ENCODE results near the gene ANKRD33. TPM values are rescaled to one million over a fixed set of nuclear protein-coding genes. Genes with fewer than 3 reads are reported as not detected.

Gene ANKRD33
- total RNA-seq, 1 donor from 2014 or later: not detected

- DNase-seq (no peak), ATAC-seq (no peak)
- intact Hi-C loops (cut with micrococcal nuclease): no loop called here
Observed at GRCh38 chr12:51852404-51853137, 35.3 kb upstream of the ANKRD33 start.

- intact Hi-C loops (cut with micrococcal nuclease): no loop called here
- DNase-seq: peak; percentile 58
- ATAC-seq: peak; percentile 70
Observed at GRCh38 chr12:51855586-51856428, 32.1 kb upstream of the ANKRD33 start.

GRCh38 chr12:51860986-51861385 lies 26.9 kb upstream of the ANKRD33 start:
- intact Hi-C loops (cut with micrococcal nuclease): no loop called here
- no peak for DNase-seq
- ATAC-seq: no peak

- no peak for DNase-seq
- intact Hi-C loops (cut with micrococcal nuclease): no loop called here
- no peak for ATAC-seq
Observed at GRCh38 chr12:51862947-51863346, 25.0 kb upstream of the ANKRD33 start.

GRCh38 chr12:51863363-51863932 lies 24.5 kb upstream of the ANKRD33 start:
- intact Hi-C loops (cut with micrococcal nuclease): no loop called here
- no peak for DNase-seq
- no peak for ATAC-seq

- intact Hi-C loops (cut with micrococcal nuclease): no loop called here
- ATAC-seq: peak; percentile 62
- DNase-seq: no peak
Observed at GRCh38 chr12:51863933-51864832, 23.7 kb upstream of the ANKRD33 start.

- no peak for ATAC-seq
- intact Hi-C loops (cut with micrococcal nuclease): no loop called here
- no peak for DNase-seq
Observed at GRCh38 chr12:51864833-51865670, 22.9 kb upstream of the ANKRD33 start.

- DNase-seq: no peak
- ATAC-seq: no peak
- intact Hi-C loops (cut with micrococcal nuclease): no loop called here
Observed at GRCh38 chr12:51865757-51866270, 22.1 kb upstream of the ANKRD33 start.

GRCh38 chr12:51866324-51866723 lies 21.6 kb upstream of the ANKRD33 start:
- ATAC-seq: no peak
- intact Hi-C loops (cut with micrococcal nuclease): no loop called here
- DNase-seq: no peak

GRCh38 chr12:51866762-51867161 lies 21.1 kb upstream of the ANKRD33 start:
- ATAC-seq: no peak
- no peak for DNase-seq
- intact Hi-C loops (cut with micrococcal nuclease): no loop called here

- no peak for ATAC-seq
- DNase-seq: no peak
- intact Hi-C loops (cut with micrococcal nuclease): no loop called here
Observed at GRCh38 chr12:51867371-51867770, 20.5 kb upstream of the ANKRD33 start.

GRCh38 chr12:51867796-51868428 lies 20.0 kb upstream of the ANKRD33 start:
- ATAC-seq (no peak), DNase-seq (no peak)
- intact Hi-C loops (cut with micrococcal nuclease): no loop called here

GRCh38 chr12:51868821-51869495 lies 18.9 kb upstream of the ANKRD33 start:
- ATAC-seq: peak; percentile 41
- intact Hi-C loops (cut with micrococcal nuclease): no loop called here
- DNase-seq: no peak

- no peak for DNase-seq
- intact Hi-C loops (cut with micrococcal nuclease): no loop called here
- ATAC-seq: no peak
Observed at GRCh38 chr12:51869496-51869865, 18.4 kb upstream of the ANKRD33 start.

GRCh38 chr12:51869931-51870330 lies 18.0 kb upstream of the ANKRD33 start:
- DNase-seq (no peak), ATAC-seq (peak; percentile 29)
- intact Hi-C loops (cut with micrococcal nuclease): no loop called here

GRCh38 chr12:51870504-51870903 lies 17.4 kb upstream of the ANKRD33 start:
- intact Hi-C loops (cut with micrococcal nuclease): no loop called here
- ATAC-seq (no peak), DNase-seq (no peak)

- DNase-seq: peak; percentile 70
- ATAC-seq: peak; percentile 56
- intact Hi-C loops (cut with micrococcal nuclease): no loop called here
Observed at GRCh38 chr12:51871126-51871525, 16.8 kb upstream of the ANKRD33 start.

Data from left ventricle myocardium superior (tissue), 1 donor.